ENCODE results near the gene LTBP1. TPM values are rescaled to one million over a fixed set of nuclear protein-coding genes. Genes with fewer than 3 reads are reported as not detected.
"Not testable (repeated sequence)": the region's sequence is repeated elsewhere in the genome, so short reads cannot be mapped to it uniquely, and the experiment has no call there.

Gene LTBP1
- total RNA-seq, 1 donor from 2014 or later: 3.9 TPM

GRCh38 chr2:32915694-32916093, 31.1 kb upstream of the LTBP1 start:
- H3K36me3 Mint-ChIP-seq (ENCODE audit: unreplicated experiment): no peaks in the 10 kb centered on the region
- TF ChIP-seq CTCF (IDR thresholded peaks at IDR 0.05; ENCODE audit: partially characterized antibody, unreplicated experiment): no peak
- H3K27me3 Mint-ChIP-seq (ENCODE audit: unreplicated experiment): no peaks in the 10 kb centered on the region
- H3K27ac Mint-ChIP-seq (ENCODE audit: unreplicated experiment): no peak overlapping the region
- H3K4me3 Mint-ChIP-seq (ENCODE audit: unreplicated experiment): no peak overlapping the region
- no peak for DNase-seq
- H3K9me3 Mint-ChIP-seq (ENCODE audit: unreplicated experiment): no peaks in the 10 kb centered on the region
- H3K4me1 Mint-ChIP-seq (ENCODE audit: low read depth, unreplicated experiment): no peaks in the 10 kb centered on the region

- TF ChIP-seq CTCF (IDR thresholded peaks at IDR 0.05; ENCODE audit: partially characterized antibody, unreplicated experiment): no peak
- Mint-ChIP-seq H3K36me3 (ENCODE audit: unreplicated experiment) (no peaks in the 10 kb centered on the region), H3K4me1 (ENCODE audit: low read depth, unreplicated experiment) (no peaks in the 10 kb centered on the region), H3K4me3 (ENCODE audit: unreplicated experiment) (no peak overlapping the region), H3K27ac (ENCODE audit: unreplicated experiment) (no peak overlapping the region), H3K9me3 (ENCODE audit: unreplicated experiment) (no peaks in the 10 kb centered on the region), H3K27me3 (ENCODE audit: unreplicated experiment) (no peaks in the 10 kb centered on the region)
- DNase-seq: no peak
These were observed 28.0 kb upstream of the LTBP1 start for GRCh38 chr2:32918774-32919173.

GRCh38 chr2:32919901-32920300, 26.9 kb upstream of the LTBP1 start:
- H3K36me3 Mint-ChIP-seq (ENCODE audit: unreplicated experiment); H3K27ac Mint-ChIP-seq (ENCODE audit: unreplicated experiment); H3K27me3 Mint-ChIP-seq (ENCODE audit: unreplicated experiment); DNase-seq; H3K9me3 Mint-ChIP-seq (ENCODE audit: unreplicated experiment); H3K4me1 Mint-ChIP-seq (ENCODE audit: low read depth, unreplicated experiment); H3K4me3 Mint-ChIP-seq (ENCODE audit: unreplicated experiment): not testable (repeated sequence)

- DNase-seq; H3K4me1 Mint-ChIP-seq (ENCODE audit: low read depth, unreplicated experiment); H3K36me3 Mint-ChIP-seq (ENCODE audit: unreplicated experiment); H3K4me3 Mint-ChIP-seq (ENCODE audit: unreplicated experiment); H3K9me3 Mint-ChIP-seq (ENCODE audit: unreplicated experiment); H3K27me3 Mint-ChIP-seq (ENCODE audit: unreplicated experiment); H3K27ac Mint-ChIP-seq (ENCODE audit: unreplicated experiment): not testable (repeated sequence)
These were observed 25.3 kb upstream of the LTBP1 start for GRCh38 chr2:32921486-32921885.

GRCh38 chr2:32922501-32922900, 24.3 kb upstream of the LTBP1 start:
- peaks cover 5% of the 10 kb centered on the region for H3K4me1 Mint-ChIP-seq (ENCODE audit: low read depth, unreplicated experiment)
- no peak overlapping the region for H3K4me3 Mint-ChIP-seq (ENCODE audit: unreplicated experiment)
- TF ChIP-seq CTCF (IDR thresholded peaks at IDR 0.05; ENCODE audit: partially characterized antibody, unreplicated experiment): no peak

GRCh38 chr2:32923109-32923508, 23.6 kb upstream of the LTBP1 start:
- Mint-ChIP-seq H3K27me3 (ENCODE audit: unreplicated experiment) (no peaks in the 10 kb centered on the region), H3K9me3 (ENCODE audit: unreplicated experiment) (no peaks in the 10 kb centered on the region), H3K27ac (ENCODE audit: unreplicated experiment) (no peak overlapping the region), H3K4me3 (ENCODE audit: unreplicated experiment) (no peak overlapping the region), H3K4me1 (ENCODE audit: low read depth, unreplicated experiment) (peaks cover 5% of the 10 kb centered on the region), H3K36me3 (ENCODE audit: unreplicated experiment) (peaks cover 9% of the 10 kb centered on the region)
- DNase-seq: no peak
- no peak for TF ChIP-seq CTCF (IDR thresholded peaks at IDR 0.05; ENCODE audit: partially characterized antibody, unreplicated experiment)

More at GRCh38 chr2:32922501-32922900, 24.3 kb upstream of the LTBP1 start:
- Mint-ChIP-seq H3K9me3 (ENCODE audit: unreplicated experiment) (no peaks in the 10 kb centered on the region), H3K27me3 (ENCODE audit: unreplicated experiment) (no peaks in the 10 kb centered on the region), H3K36me3 (ENCODE audit: unreplicated experiment) (peaks cover 5% of the 10 kb centered on the region), H3K27ac (ENCODE audit: unreplicated experiment) (no peak overlapping the region)
- DNase-seq: no peak

Measured in glutamatergic neuron (in vitro differentiated cells).